ENCODE measurements around the gene GPR39.
A peak's percentile ranks its signal among the peaks of the same experiment; 100 is the strongest.
"Not testable (repeated sequence)": the region's sequence is repeated elsewhere in the genome, so short reads cannot be mapped to it uniquely, and the experiment has no call there.

GPR39 gene

DNA sequence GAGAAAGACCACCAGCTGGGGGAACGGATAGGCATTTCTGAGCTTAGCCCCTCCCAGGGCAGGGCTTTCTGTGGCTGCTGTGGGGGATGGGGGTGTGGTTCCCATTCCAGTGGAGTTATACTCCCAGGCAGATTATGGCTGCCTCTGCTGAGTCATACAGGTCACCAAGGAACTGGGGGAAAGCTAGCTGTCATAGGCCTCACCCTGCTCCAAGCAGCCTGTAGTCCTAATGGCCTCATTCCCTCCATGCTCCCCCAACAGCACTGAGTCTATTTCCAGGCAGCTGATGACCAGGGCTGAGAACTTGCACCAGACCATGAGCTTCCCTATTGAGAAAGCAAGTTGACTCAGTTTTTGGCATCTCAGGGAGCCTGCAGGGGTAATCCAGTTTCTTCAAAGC, 87.1 kb downstream of the GPR39 start:
- peak; percentile 26 for DNase-seq

- DNase-seq = no peak
Measured at GRCh38 chr2:132515010-132515409, 98.4 kb downstream of the GPR39 start.

- DNase-seq = no peak
Measured at GRCh38 chr2:132517386-132517785, 100.8 kb downstream of the GPR39 start.

DNA sequence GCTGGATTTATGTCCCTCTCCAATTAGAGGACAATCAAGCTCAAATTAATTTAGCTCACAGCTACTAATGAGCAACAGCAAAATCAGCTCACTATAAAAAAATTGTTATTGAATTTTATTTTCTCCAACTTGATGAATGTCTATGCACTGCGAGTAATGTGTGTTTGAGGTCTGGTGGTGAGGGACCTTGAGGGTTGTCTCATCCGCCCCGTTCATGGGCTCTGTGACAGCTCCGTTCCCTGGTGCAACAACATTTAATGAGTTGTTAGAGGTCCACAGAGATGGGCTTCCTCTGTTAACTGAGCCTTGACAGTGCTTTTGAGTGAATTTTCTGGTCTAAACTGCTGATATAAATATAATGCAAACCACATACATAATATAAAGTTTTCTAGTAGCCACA, 101.7 kb downstream of the GPR39 start:
- DNase-seq = no peak

- DNase-seq = no peak
Measured at GRCh38 chr2:132519566-132519965, 103.0 kb downstream of the GPR39 start.

- DNase-seq = peak; percentile 47
Measured at GRCh38 chr2:132521341-132521740, 104.7 kb downstream of the GPR39 start.

DNA sequence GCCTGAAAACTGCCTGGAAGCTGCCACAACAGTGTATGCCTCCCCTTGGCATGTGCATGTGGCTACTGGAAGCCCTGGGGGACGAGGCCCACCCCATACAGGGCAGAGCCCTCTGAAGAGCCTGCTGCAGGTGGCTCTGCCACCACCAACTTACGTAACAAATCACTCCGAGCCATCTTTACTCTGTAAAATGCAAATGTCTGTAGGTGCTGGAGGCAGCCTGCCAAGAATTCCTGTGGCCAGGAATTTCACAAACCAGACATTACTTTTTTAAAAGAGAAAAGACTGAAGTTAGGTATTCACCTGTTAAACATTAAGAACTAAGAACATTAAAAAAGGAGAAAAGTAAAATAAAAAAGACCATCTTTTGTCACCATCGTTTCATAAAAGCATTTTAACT, 106.3 kb downstream of the GPR39 start:
- no peak for DNase-seq

GRCh38 chr2:132537061-132537460, 120.5 kb downstream of the GPR39 start:
- not testable (repeated sequence) for DNase-seq

- DNase-seq = no peak
Measured at GRCh38 chr2:132538331-132538855, 121.8 kb downstream of the GPR39 start.

DNA sequence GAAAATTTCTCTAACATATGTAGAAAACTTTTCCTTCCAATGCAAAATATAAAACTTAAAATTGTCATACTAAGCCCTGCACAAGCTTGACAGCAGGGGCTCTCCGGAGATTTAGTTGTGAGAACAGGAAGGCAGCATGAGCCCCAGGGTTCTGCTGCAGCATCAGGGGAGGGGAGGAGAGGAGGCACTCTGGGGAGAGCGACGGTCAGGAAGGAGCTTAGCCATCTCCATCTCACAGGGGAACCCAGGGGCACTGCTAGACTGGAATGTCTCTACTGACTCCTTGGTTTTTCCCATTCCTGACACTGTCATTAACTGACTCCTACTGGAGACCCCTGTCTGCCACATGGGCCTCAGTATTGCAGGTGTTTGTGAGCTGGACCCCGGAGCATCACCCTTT, 123.6 kb downstream of the GPR39 start:
- DNase-seq = no peak

DNA sequence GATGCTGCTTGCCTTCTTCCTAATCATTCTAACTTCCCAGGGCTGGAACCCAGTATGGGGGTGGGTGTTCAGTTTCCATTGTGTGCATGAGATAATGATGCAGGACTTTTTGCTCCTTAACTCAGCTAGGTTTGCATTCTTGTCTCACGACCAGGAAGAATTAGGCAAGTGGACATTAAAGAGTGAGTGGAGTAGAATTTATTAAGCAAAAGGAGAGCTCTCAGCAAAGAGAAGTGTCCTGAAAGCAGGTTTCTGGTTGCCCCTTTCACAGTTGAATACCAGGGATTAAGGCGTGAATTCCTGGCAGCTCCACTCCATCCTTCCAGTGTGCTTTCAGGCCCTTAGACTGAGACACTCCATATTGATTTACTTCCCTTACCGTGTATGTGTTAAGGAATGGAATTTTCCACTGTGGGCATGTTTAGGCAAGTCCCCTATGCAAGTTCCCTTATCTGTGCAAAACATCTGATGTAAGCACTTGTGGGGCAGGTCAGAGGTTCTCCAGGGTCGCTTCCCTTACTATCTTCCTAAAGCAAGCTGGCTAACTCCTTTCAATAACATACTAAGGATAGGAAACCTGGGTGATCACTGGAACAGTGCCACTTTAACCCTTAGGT, 126.5 kb downstream of the GPR39 start:
- no peak for DNase-seq

GRCh38 chr2:132544006-132544630, 127.5 kb downstream of the GPR39 start:
- DNase-seq = no peak

DNA sequence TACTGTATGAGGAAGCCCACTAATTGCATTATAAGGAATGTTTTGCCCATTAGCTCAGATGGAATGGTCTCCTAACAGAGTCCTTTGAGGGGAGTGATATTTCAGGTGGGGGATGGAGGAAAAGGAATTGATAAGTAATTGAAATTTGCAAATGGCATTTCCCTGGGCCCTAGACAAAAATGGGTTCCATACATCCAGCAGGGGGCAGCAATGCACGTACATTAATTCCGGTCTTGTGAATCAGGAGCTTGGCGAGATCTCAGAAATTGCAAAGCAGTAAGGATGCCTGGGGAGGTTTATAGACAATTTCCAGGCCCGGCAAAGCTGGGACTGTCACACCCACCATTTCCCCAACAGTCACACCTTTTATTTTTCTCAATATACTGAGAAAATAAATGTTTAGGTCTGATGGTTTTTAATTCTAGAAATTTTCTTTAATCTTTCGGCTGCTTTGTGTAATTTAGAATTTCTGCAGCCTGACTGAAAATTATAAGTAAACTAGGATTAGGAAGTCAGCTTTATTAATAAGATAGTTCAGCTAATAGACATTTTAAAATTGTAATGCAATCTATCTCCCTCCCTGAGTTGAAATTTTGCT, 130.6 kb downstream of the GPR39 start:
- peak; percentile 43 for DNase-seq

GRCh38 chr2:132549935-132550670, 133.5 kb downstream of the GPR39 start:
- no peak for DNase-seq

DNA sequence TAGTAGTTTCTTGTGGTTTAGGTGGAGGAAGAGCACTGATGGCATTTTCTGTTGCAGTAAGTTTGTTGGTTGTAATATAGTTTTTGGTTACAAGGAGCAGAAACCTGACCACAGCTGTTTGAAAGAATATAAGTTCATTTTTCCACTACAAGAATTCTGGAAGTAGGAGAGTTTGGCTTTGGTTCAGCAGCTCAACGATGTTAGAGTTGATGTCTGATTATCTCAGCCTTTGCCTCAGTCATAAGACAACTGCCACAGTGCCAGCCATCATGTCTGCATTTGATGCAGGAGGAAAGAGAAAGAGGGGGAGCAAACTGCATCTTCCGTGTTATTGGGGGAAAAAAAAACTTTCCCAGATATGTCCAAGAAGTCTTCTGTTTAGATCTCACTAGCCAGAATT, 134.3 kb downstream of the GPR39 start:
- DNase-seq = no peak

- no peak for DNase-seq
Measured at GRCh38 chr2:132557694-132558093, 141.1 kb downstream of the GPR39 start.

DNA sequence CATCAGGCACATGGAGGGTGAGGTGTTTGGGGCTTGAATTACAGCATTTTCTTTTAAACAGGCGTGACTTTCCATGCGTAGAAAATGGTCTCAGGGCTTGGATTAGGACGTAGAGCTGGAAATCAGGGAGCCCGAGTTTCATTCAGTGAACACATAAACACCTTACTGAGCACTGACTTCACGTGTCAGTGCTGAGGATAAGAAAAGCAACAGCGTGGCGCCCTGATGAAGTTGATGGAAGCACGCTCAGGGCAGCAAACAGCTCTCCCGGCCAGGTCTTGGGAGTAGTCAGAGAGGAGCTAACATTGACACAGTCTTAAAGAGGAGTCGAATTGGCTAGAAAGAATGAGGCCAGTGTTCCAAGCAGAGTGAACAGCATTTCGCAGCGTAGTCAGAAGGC, 142.7 kb downstream of the GPR39 start:
- no peak for DNase-seq

- no peak for DNase-seq
Measured at GRCh38 chr2:132559921-132560320, 143.3 kb downstream of the GPR39 start.

GRCh38 chr2:132560562-132560961, 144.0 kb downstream of the GPR39 start:
- DNase-seq = no peak

GRCh38 chr2:132562245-132562644, 145.6 kb downstream of the GPR39 start:
- no peak for DNase-seq

DNA sequence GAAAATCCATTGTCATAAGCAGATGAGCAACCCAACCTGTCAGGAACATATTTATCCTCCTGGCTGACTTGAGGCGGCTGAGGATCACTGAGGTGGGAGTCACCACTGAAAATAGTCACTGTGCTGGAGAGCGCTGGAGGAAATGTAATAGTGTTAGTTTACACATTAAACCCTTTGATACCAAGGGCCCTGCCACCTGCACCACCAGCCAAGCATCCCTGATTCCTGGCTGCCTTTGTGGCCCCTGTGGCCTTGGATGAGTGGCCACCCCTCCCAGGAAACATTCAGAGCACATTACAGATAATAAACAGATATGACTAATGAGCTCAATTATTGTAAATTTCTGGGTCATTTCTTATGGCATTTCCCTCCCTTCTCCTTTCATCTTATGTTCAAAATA, 147.5 kb downstream of the GPR39 start:
- DNase-seq = no peak

DNA sequence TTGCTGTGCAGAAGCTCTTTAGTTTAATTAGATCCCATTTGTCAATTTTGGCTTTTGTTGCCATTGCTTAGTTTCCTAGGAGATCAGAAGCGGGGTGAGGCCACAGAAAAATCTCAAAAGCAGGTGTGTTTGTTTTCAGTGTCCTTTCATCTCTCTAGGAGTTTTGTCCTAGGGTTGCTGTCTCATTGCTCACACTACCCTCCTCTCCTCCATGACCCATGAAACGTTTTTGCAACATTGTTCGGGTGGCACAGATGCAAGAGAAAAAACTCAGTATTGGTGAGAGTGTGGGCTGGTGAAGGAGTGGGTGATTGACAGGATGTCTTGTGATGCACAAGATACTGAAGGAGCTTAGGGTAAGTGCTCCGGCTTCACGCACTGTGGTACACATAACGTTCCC, 149.8 kb downstream of the GPR39 start:
- no peak for DNase-seq

DNA sequence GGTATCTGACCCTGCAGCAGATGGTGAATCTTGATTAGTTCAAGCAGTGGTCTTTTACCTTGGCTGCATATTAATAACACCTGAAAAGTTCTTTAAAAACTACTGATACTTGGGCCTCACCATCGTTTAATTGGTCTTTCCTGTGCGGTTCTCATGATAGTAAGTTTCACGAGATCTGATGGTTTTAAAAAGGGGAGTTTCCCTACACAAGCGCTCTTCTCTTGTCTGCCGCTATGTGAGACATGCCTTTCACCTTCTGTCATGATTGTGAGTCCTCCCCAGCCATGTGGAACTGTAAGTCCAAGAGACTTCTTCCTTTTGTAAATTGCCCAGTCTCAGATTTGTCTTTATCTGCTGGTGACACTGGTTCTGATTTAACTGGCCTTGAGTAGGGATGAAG, 151.1 kb downstream of the GPR39 start:
- DNase-seq = no peak

DNA sequence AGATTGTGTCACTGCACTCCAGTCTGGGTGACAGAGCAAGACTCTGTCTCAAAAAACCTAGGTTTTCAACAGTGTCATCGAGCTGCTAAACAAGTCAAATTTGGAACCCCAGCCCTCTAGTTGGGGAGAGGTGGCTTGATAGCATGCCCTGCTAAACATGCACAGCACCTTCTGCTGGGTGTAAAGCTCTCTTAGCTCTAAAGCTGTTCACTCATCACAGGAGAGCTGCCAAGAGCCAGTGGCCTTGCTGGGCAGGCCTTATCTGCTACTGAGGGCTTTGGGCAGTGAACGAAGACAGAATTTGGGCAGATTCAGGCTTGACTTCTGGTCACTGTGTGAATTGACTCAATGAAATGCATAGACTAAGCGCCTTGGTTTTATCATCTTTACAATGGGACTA, 152.1 kb downstream of the GPR39 start:
- DNase-seq = no peak

Measured in T1000 (cell line).